Keratinocyte (primary cell): ENCODE data around the gene FAM72C. TPM values are rescaled to one million over a fixed set of nuclear protein-coding genes. Genes with fewer than 3 reads are reported as not detected.
"Not testable (repeated sequence)": the region's sequence is repeated elsewhere in the genome, so short reads cannot be mapped to it uniquely, and the experiment has no call there.

ENCODE experiments used
- DNase-seq: peaks from one replicate; pipeline ENCODE4 v3.0.0-alpha.2; 2011; ENCODE audit warnings: low read depth, missing footprints, low spot score
- FAIRE-seq: peaks from 2 replicates; lab custom pipeline; 2011; peaks lifted over from hg19 to GRCh38; lab: Jason Lieb, UNC
- H2AFZ ChIP-seq: 2 replicates; pipeline ENCODE4 v1.6.0; 2012; ENCODE audit warnings: low read length, control low read depth, inconsistent platforms; ENCODE audit not compliant: control insufficient read depth
- H3K27ac ChIP-seq: 2 replicates; pipeline ENCODE4 v1.5.1; 2011; ENCODE audit warnings: low read length; ENCODE audit not compliant: control insufficient read depth, insufficient read depth
- H3K27me3 ChIP-seq: 3 replicates; pipeline ENCODE4 v1.6.0; 2011; ENCODE audit warnings: low read length; ENCODE audit not compliant: control insufficient read depth, insufficient read depth; ENCODE audit errors: extremely low read depth
- H3K36me3 ChIP-seq, 2 experiments: 2 replicates in 1 of 2; 3 replicates in 1 of 2; pipeline ENCODE4 v1.5.1; 2011; ENCODE audit warnings: low read length in 2 of 2, mild to moderate bottlenecking in 1 of 2; ENCODE audit not compliant: control insufficient read depth in 2 of 2, insufficient read depth in 2 of 2; ENCODE audit errors: extremely low read depth in 1 of 2
- H3K4me1 ChIP-seq: 3 replicates; pipeline ENCODE4 v1.5.1; 2011; ENCODE audit warnings: low read length; ENCODE audit not compliant: control insufficient read depth, insufficient read depth; ENCODE audit errors: extremely low read depth
- H3K4me2 ChIP-seq: 3 replicates; pipeline ENCODE4 v1.6.0; 2011; ENCODE audit warnings: low read depth, low read length; ENCODE audit not compliant: control insufficient read depth, insufficient read depth; ENCODE audit errors: extremely low read depth
- H3K4me3 ChIP-seq, 3 experiments: fragments of 200-600 bp in 1 of 3; sonication (generic) in 1 of 3; 2 replicates in 2 of 3; 3 replicates in 1 of 3; pipeline ENCODE4 v1.5.1; 2011 to 2016; ENCODE audit warnings: low read length in 3 of 3, mild to moderate bottlenecking in 3 of 3, control low read depth in 2 of 3, inconsistent platforms in 1 of 3, low read depth in 1 of 3, mixed read lengths in 1 of 3, mixed run types in 1 of 3, moderate library complexity in 1 of 3; ENCODE audit not compliant: control insufficient read depth in 2 of 3, insufficient read depth in 2 of 3; ENCODE audit errors: extremely low read depth in 1 of 3
- H3K79me2 ChIP-seq: 2 replicates; pipeline ENCODE4 v1.6.0; 2012; ENCODE audit warnings: low read length; ENCODE audit not compliant: control insufficient read depth, insufficient read depth
- H3K9ac ChIP-seq: 3 replicates; pipeline ENCODE4 v1.6.0; 2011; ENCODE audit warnings: low read length; ENCODE audit not compliant: control insufficient read depth, insufficient read depth; ENCODE audit errors: extremely low read depth
- H3K9me1 ChIP-seq: 3 replicates; pipeline ENCODE4 v1.6.0; 2011; ENCODE audit warnings: low read length; ENCODE audit not compliant: control insufficient read depth, insufficient read depth; ENCODE audit errors: extremely low read depth
- H3K9me3 ChIP-seq: 2 replicates; pipeline ENCODE4 v1.5.1; 2012; ENCODE audit warnings: low read depth, low read length; ENCODE audit not compliant: control insufficient read depth
- H4K20me1 ChIP-seq: 3 replicates; pipeline ENCODE4 v1.6.0; 2011; ENCODE audit warnings: low read length; ENCODE audit not compliant: control insufficient read depth, insufficient read depth; ENCODE audit errors: extremely low read depth
- dilution Hi-C: fragments of 300-500 bp; cut with MboI; formaldehyde crosslinking; loops from one replicate; pipeline ENCODE4 v1.7.0; 2020; ENCODE audit warnings: low sequenced_read_pairs; ENCODE audit not compliant: extremely low pct_ligation_motif_present
- polyA plus RNA-seq, 5 experiments: library from polyadenylated mRNA; depleted of rRNA in 3 of 5; stranded (reverse) in 3 of 5; stranded (forward) in 1 of 5; unstranded in 1 of 5; fragments of >200 nt; gene quantifications; 1 replicate in 1 of 5; 2 replicates in 3 of 5; 3 replicates in 1 of 5; pipeline versions ENCODE4 v1.2.1 to v1.2.3, GENCODE V29; 2011 to 2012; ENCODE audit warnings: missing spikeins in 2 of 5, low read depth in 1 of 5, low replicate concordance in 1 of 5

The FAM72C gene
- polyA plus RNA-seq, 1 donor (not counting 4 experiments of a cell fraction or from before 2014, with no cell fraction given) = 3.4 TPM

DNA sequence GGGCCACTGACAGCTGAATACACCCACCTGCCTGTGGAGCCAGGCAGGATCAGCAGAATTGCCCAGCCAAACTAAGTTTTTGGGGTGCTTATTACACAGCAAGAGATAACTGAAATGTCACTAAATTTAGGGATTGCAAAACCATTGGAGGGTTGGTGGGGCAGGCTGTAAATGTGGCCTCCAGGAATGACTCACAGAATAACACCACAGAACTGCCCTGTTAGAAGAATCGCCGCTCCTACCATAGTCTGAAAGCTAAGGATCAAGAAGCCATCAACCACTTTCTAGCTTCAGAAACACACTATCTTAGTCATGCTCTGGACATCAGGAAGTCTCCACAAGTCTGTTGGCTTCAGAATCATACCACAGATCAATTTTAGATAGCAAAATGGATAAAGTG, 24.0 kb downstream of the FAM72C start:
- H2AFZ ChIP-seq, H4K20me1 ChIP-seq, H3K79me2 ChIP-seq, dilution Hi-C loops, H3K9ac ChIP-seq, H3K9me3 ChIP-seq, FAIRE-seq, H3K4me1 ChIP-seq, H3K27ac ChIP-seq, H3K36me3 ChIP-seq, DNase-seq, H3K9me1 ChIP-seq, H3K27me3 ChIP-seq, H3K4me3 ChIP-seq, H3K4me2 ChIP-seq: not testable (repeated sequence)

DNA sequence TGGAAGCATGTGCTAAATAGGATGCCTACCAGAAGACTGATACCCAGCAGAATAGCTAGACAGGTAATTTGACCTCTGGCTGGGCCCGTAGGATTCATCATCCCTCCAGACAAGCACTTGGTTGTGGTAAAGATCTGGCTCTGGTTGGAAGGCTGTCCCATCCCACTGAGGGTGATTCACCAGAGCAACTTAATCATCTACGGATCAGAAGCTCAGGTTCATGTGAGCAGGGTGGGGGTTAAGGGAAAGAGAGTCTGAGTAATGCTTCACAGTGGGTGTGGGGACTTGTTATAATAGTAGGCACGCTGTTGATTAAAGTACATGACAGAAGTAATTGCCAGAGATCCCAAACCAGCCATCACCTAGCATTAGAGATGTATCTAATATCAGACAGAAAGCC, 26.5 kb downstream of the FAM72C start:
- H3K9me1 ChIP-seq, H3K27me3 ChIP-seq, H3K4me2 ChIP-seq, DNase-seq, H3K27ac ChIP-seq, H4K20me1 ChIP-seq, H3K4me1 ChIP-seq, H3K79me2 ChIP-seq, H3K9me3 ChIP-seq, dilution Hi-C loops, H3K36me3 ChIP-seq, H2AFZ ChIP-seq, FAIRE-seq, H3K9ac ChIP-seq, H3K4me3 ChIP-seq: not testable (repeated sequence)

DNA sequence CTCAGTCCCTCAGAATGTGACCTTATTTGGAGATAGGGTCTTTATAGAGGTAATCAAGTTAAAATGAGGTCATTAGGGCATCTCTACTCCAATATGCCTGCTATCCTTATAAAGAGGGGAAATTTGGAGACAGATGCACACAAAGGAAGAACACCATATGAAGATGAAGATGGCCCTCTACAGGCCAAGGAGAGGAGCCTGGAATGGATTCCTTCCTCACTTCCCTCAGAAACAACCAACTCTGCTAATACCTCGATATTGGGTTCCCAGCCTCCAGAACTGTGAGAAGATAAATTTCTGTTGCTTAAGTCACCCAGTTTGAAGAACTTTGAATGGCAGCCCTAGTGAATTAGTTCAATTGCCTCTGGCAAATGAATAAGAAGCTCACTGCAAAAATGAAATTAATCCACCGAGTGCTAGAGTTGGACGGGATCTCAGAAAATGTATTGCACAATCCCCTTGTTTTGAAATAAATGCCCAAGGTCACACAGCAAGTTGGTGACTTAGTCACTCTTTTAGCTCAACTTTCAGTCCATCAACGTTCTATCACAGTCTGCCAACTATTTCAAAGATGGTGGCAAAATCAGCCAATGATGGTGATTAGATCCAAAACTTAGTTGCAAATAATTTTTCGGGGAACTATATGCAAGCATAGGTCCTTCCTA, 27.1 kb downstream of the FAM72C start:
- H3K9me1 ChIP-seq = not testable (repeated sequence)

DNA sequence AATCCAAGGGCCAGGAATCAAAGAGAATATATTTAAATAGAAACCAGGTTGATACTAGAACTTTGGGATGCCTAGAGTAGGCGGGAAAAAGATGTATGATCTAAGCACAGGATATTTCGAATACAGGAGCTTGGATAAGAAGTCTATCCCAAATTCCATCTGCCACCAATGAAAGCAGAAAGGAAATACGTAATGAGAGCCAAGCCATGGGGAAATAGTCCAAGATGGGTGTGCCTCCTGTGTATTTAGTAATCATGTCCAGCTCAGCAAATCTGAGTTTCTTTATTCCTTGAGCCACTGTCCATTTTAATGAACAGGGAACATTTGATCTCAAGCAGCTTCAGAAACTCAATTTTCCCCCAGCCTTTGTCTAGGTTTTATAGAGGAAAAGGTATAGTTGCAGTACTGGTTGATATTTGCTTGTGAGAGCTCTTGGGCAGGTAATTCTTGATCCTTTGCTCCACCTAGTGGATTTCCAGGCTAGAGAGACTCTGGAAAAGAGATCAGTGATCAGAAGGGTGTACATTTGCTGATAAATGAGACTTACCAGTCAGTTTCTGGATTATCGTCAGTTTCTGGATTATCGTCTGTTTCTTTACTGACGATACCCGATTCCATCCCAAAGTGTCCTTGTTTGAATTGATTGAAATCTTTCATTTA, 28.3 kb downstream of the FAM72C start:
- FAIRE-seq, H2AFZ ChIP-seq, DNase-seq, H3K4me3 ChIP-seq, dilution Hi-C loops, H3K4me2 ChIP-seq, H4K20me1 ChIP-seq, H3K4me1 ChIP-seq, H3K9ac ChIP-seq, H3K9me1 ChIP-seq, H3K27me3 ChIP-seq, H3K27ac ChIP-seq, H3K9me3 ChIP-seq, H3K79me2 ChIP-seq, H3K36me3 ChIP-seq: not testable (repeated sequence)

More for the DNA sequence above, 27.1 kb downstream of the FAM72C start:
- H3K79me2 ChIP-seq, FAIRE-seq, H3K27me3 ChIP-seq, H3K4me1 ChIP-seq, H4K20me1 ChIP-seq, H3K9ac ChIP-seq, H2AFZ ChIP-seq, H3K9me3 ChIP-seq, H3K4me3 ChIP-seq, H3K4me2 ChIP-seq, H3K36me3 ChIP-seq, dilution Hi-C loops, DNase-seq, H3K27ac ChIP-seq: not testable (repeated sequence)

DNA sequence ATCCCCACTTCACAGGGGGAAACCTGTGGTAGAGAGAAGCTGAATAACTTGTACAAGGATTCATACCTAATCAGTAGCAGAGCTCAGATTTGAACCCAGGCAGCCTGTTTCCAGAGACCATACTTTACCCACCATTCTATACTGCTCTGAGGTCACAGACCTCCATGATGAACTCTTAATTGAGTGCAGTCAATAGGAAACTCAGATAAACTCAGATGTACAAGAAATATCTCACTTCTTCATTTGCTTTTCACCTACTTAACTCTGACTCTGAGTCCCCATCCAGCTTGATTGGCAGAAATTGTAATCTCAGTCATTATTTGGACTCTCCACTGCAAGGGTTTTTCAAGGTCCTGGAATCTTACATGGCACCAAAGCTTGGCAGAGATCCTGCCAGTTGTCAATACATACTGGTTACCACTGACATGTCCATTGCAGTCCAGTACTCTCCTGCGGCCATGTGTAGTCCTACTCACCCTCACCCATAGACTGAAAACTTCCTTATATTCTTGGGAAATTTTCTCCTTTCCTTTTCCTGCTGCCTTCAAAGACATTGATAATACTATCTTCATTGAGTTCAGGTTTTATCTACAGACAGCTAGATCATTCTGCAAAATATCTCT, 29.4 kb downstream of the FAM72C start:
- H3K4me2 ChIP-seq, H3K27me3 ChIP-seq, dilution Hi-C loops, H3K9me3 ChIP-seq, FAIRE-seq, DNase-seq, H3K9me1 ChIP-seq, H3K9ac ChIP-seq, H3K36me3 ChIP-seq, H3K79me2 ChIP-seq, H3K27ac ChIP-seq, H3K4me1 ChIP-seq, H2AFZ ChIP-seq, H4K20me1 ChIP-seq, H3K4me3 ChIP-seq: not testable (repeated sequence)
